GM12878 (cell line): Measurements from ENCODE around the gene RETN. TPM values are rescaled to one million over a fixed set of nuclear protein-coding genes. Genes with fewer than 3 reads are reported as not detected.

Source experiments
- ATF2 ChIP-seq: IDR thresholded peaks from 2 replicates; pipeline ENCODE4 v1.6.1; 2012; ENCODE audit warnings: low read length, inconsistent platforms
- BCL3 ChIP-seq: IDR thresholded peaks from 2 replicates; pipeline ENCODE4 v1.6.1; 2011; ENCODE audit warnings: borderline replicate concordance, low read depth, mild to moderate bottlenecking, moderate library complexity, low read length; ENCODE audit not compliant: insufficient read depth, poor library complexity, severe bottlenecking
- CHD2 ChIP-seq: IDR thresholded peaks from 2 replicates; pipeline ENCODE4 v1.6.1; 2011; ENCODE audit warnings: low read depth, low read length, improper control_type of control experiment, borderline replicate concordance
- CREB1 ChIP-seq: IDR thresholded peaks from 2 replicates; pipeline ENCODE4 v1.6.1; 2012; ENCODE audit warnings: low read depth, mild to moderate bottlenecking, inconsistent platforms
- CTCF ChIP-seq, 3 experiments: IDR thresholded peaks in 2 of 3; conservative IDR thresholded peaks in 1 of 3; 2 replicates each; pipeline ENCODE4 v1.5.1; 2011; ENCODE audit warnings: low read depth in 3 of 3, low read length in 3 of 3, mild to moderate bottlenecking in 3 of 3, control low read depth in 2 of 3, moderate library complexity in 2 of 3, inconsistent platforms in 1 of 3, mixed read lengths in 1 of 3; ENCODE audit not compliant: control insufficient read depth in 2 of 3, insufficient read depth in 1 of 3; ENCODE audit errors: extremely low read depth in 1 of 3
- GABPA ChIP-seq: IDR thresholded peaks from 2 replicates; pipeline ENCODE4 v1.6.1; 2014; ENCODE audit warnings: antibody characterized with exemption, low read depth, mild to moderate bottlenecking, inconsistent platforms
- IKZF1 ChIP-seq: fragments of 450-650 bp; conservative IDR thresholded peaks from 2 replicates; pipeline ENCODE4 v1.6.1; 2017; ENCODE audit warnings: antibody characterized with exemption, mild to moderate bottlenecking
- KLF5 ChIP-seq: fragments of 450-650 bp; IDR thresholded peaks from 2 replicates; pipeline ENCODE4 v1.6.1; 2014; ENCODE audit warnings: mild to moderate bottlenecking; ENCODE audit not compliant: partially characterized antibody
- MAX ChIP-seq: IDR thresholded peaks from 2 replicates; pipeline ENCODE4 v1.6.1; 2012; ENCODE audit warnings: low read depth, low read length, improper control_type of control experiment
- NFIC ChIP-seq: IDR thresholded peaks from 2 replicates; pipeline ENCODE4 v1.6.1; 2012; ENCODE audit warnings: low read depth, mild to moderate bottlenecking, inconsistent platforms, low read length, moderate library complexity
- NFXL1 ChIP-seq: fragments of 450-650 bp; IDR thresholded peaks from 2 replicates; pipeline ENCODE4 v1.6.1; 2017; ENCODE audit warnings: antibody characterized with exemption, mild to moderate bottlenecking, borderline replicate concordance
- NFYB ChIP-seq: IDR thresholded peaks from 2 replicates; pipeline ENCODE4 v1.6.1; 2011; ENCODE audit warnings: low read depth, mild to moderate bottlenecking, low read length, improper control_type of control experiment, moderate library complexity; ENCODE audit not compliant: insufficient read depth
- RAD51 ChIP-seq: fragments of 450-650 bp; IDR thresholded peaks from 2 replicates; pipeline ENCODE4 v1.6.1; 2016; ENCODE audit warnings: moderate library complexity, mild to moderate bottlenecking, inconsistent platforms
- RFX5 ChIP-seq: IDR thresholded peaks from 2 replicates; pipeline ENCODE4 v1.6.1; 2011; ENCODE audit warnings: low read depth, low read length, improper control_type of control experiment
- SP1 ChIP-seq: IDR thresholded peaks from one replicate; pipeline ENCODE4 v1.6.1; 2011; ENCODE audit warnings: low read depth, low read length
- SUZ12 ChIP-seq: fragments of 200-600 bp; sonication (generic); IDR thresholded peaks from one replicate; pipeline ENCODE4 v1.6.1; 2018; ENCODE audit warnings: antibody characterized with exemption, mild to moderate bottlenecking; ENCODE audit not compliant: unreplicated experiment
- ZNF622 ChIP-seq: fragments of 450-650 bp; IDR thresholded peaks from 2 replicates; pipeline ENCODE4 v1.6.1; 2017; ENCODE audit warnings: mild to moderate bottlenecking, inconsistent platforms
- ZNF687 ChIP-seq: fragments of 450-650 bp; IDR thresholded peaks from 2 replicates; pipeline ENCODE4 v1.6.1; 2017; ENCODE audit warnings: mild to moderate bottlenecking, moderate library complexity
- polyA plus RNA-seq, 11 experiments: library from polyadenylated mRNA; depleted of rRNA in 4 of 11; unstranded in 6 of 11; stranded (reverse) in 5 of 11; fragments of >200 nt; fragmentation: Nextera tagmentation in 4 of 11; fragmentation: Illumina TruSeq in 1 of 11; extraction: Ambion mirVana in 4 of 11; extraction: Trizol in 1 of 11; gene quantifications; 1 replicate in 1 of 11; 2 replicates in 10 of 11; pipeline versions ENCODE4 v1.2.1 to v1.2.3, GENCODE V29; 2011 to 2016; ENCODE audit warnings: inconsistent platforms in 2 of 11, missing spikeins in 2 of 11, low read depth in 1 of 11
- total RNA-seq, 4 experiments: library from RNA; depleted of rRNA in 3 of 4; stranded (reverse); fragments of >200 nt in 3 of 4; fragmentation: Illumina TruSeq in 1 of 4; extraction: Trizol in 1 of 4; gene quantifications; 2 replicates each; pipeline versions ENCODE4 v1.2.1 to v1.2.3, GENCODE V29; 2013 to 2021

RETN gene
- total and polyA plus RNA-seq, 10 of the 15 experiments (the other 5 are each of a cell fraction or from before 2014, with no cell fraction given) = 0.26 TPM; not detected in 9

GRCh38 chr19:7681340-7682174 lies 12.7 kb downstream of the RETN start (continued):
- TF ChIP-seq ZNF687 = no peak
- no peak for TF ChIP-seq NFYB
- no peak for TF ChIP-seq ZNF622
- peak; percentile 5 for TF ChIP-seq BCL3
- TF ChIP-seq RAD51 = no peak
- TF ChIP-seq GABPA = no peak
- TF ChIP-seq IKZF1 = no peak
- TF ChIP-seq NFIC = no peak
- no peak for TF ChIP-seq NFXL1
- TF ChIP-seq RFX5 = no peak
- TF ChIP-seq CTCF (IDR thresholded peaks at IDR 0.05 in 2 of 3, conservative IDR thresholded peaks at IDR 0.05 in 1 of 3; ENCODE audit: control insufficient read depth in 2 of 3, extremely low read depth in 1 of 3, insufficient read depth in 1 of 3, low read depth in 3 of 3, low read length in 3 of 3) = peak; percentile 56 to 75 (median 62)
- TF ChIP-seq MAX = peak; percentile 16; the same call in 1 of the 2 replicates
- TF ChIP-seq KLF5 = no peak
- peak; percentile 84 for TF ChIP-seq CHD2
- TF ChIP-seq ATF2 = no peak
- 0 out of 2 replicates have a peak, but pooled peaks have one; percentile 33 for TF ChIP-seq CREB1
- TF ChIP-seq SP1 = no peak
- TF ChIP-seq SUZ12 = no peak
